H1 (cell line): ENCODE data around the gene NHEJ1. TPM values are rescaled to one million over a fixed set of nuclear protein-coding genes. Genes with fewer than 3 reads are reported as not detected.

Experiments used
- CTCF ChIA-PET: fragments of 300-600 bp; sonication (Branson Sonifier 250); formaldehyde crosslinking; loops from one replicate; lab custom pipeline; 2021; ENCODE audit not compliant: partially characterized antibody; lab: Charles Lee
- POLR2A ChIA-PET: fragments of 300-600 bp; sonication (Branson Sonifier 250); formaldehyde crosslinking; loops from one replicate; lab custom pipeline; 2021; ENCODE audit warnings: inconsistent platforms; ENCODE audit not compliant: partially characterized antibody; lab: Charles Lee
- DNase-seq, 2 experiments: peaks; one replicate each; pipeline versions ENCODE4 v3.0.0 to v3.0.0-alpha.2; 2010 to 2022; ENCODE audit warnings: low spot score in 2 of 2, low read depth in 1 of 2, mixed read lengths in 1 of 2
- FAIRE-seq: peaks from 2 replicates; lab custom pipeline; 2011; peaks lifted over from hg19 to GRCh38; lab: Jason Lieb, UNC
- H2AFZ ChIP-seq: 2 replicates; pipeline ENCODE4 v1.8.1; 2012; ENCODE audit warnings: low read length, inconsistent platforms
- H2AK5ac ChIP-seq: 2 replicates; pipeline ENCODE4 v1.6.1; 2013; ENCODE audit warnings: low read depth, low read length
- H2BK120ac ChIP-seq: replicated peaks from 2 replicates; pipeline ENCODE3; 2013; ENCODE audit warnings: low read depth, low read length, inconsistent platforms
- H2BK12ac ChIP-seq: 2 replicates; pipeline ENCODE4 v1.6.1; 2013; ENCODE audit warnings: low read depth, low read length
- H2BK15ac ChIP-seq: 2 replicates; pipeline ENCODE4 v1.6.1; 2013; ENCODE audit warnings: low read length
- H2BK20ac ChIP-seq: 2 replicates; pipeline ENCODE4 v1.6.1; 2013; ENCODE audit warnings: low read length
- H2BK5ac ChIP-seq: 2 replicates; pipeline ENCODE4 v1.6.1; 2013; ENCODE audit warnings: low read depth, low read length
- H3K14ac ChIP-seq: 2 replicates; pipeline ENCODE4 v1.6.1; 2013; ENCODE audit warnings: inconsistent platforms; ENCODE audit not compliant: insufficient read length
- H3K18ac ChIP-seq: 2 replicates; pipeline ENCODE4 v1.6.1; 2013; ENCODE audit warnings: low read length; ENCODE audit errors: extremely low read depth
- H3K23ac ChIP-seq: 2 replicates; pipeline ENCODE4 v1.6.1; 2013; ENCODE audit warnings: inconsistent platforms; ENCODE audit not compliant: insufficient read length
- H3K23me2 ChIP-seq: 2 replicates; pipeline ENCODE4 v1.6.1; 2013; ENCODE audit warnings: low read depth, low read length
- H3K27ac ChIP-seq: 2 replicates; pipeline ENCODE4 v1.6.1; 2011; ENCODE audit warnings: low read depth, low read length, inconsistent platforms
- H3K27me3 ChIP-seq, 4 experiments: replicated peaks in 1 of 4; 1 replicate in 1 of 4; 2 replicates in 3 of 4; pipeline versions ENCODE4 v1.6.1 to v1.8.1; 2011 to 2013; ENCODE audit warnings: low read length in 3 of 4, mild to moderate bottlenecking in 3 of 4, inconsistent platforms in 2 of 4, mixed read lengths in 2 of 4, moderate library complexity in 1 of 4; ENCODE audit not compliant: control insufficient read depth in 3 of 4, insufficient read depth in 3 of 4; ENCODE audit errors: extremely low read depth in 1 of 4
- H3K36me3 ChIP-seq, 4 experiments: 2 replicates each; pipeline versions ENCODE4 v1.6.1 to v1.8.1; 2011 to 2013; ENCODE audit warnings: mild to moderate bottlenecking in 4 of 4, low read length in 3 of 4, moderate library complexity in 2 of 4, control low read depth in 1 of 4, inconsistent platforms in 1 of 4; ENCODE audit not compliant: insufficient read depth in 4 of 4, control insufficient read depth in 2 of 4
- H3K4ac ChIP-seq: replicated peaks from 2 replicates; pipeline ENCODE3; 2013; ENCODE audit warnings: low read length, low read depth, mixed read lengths, inconsistent platforms; ENCODE audit not compliant: insufficient read length
- H3K4me1 ChIP-seq, 4 experiments: replicated peaks in 1 of 4; 1 replicate in 1 of 4; 2 replicates in 3 of 4; pipeline versions ENCODE4 v1.6.1 to v1.8.1; 2011 to 2013; ENCODE audit warnings: low read length in 3 of 4, inconsistent platforms in 2 of 4, mixed read lengths in 1 of 4; ENCODE audit not compliant: insufficient read depth in 4 of 4, control insufficient read depth in 3 of 4
- H3K4me2 ChIP-seq, 2 experiments: 2 replicates each; pipeline versions ENCODE4 v1.6.1 to v1.8.1; 2011 to 2013; ENCODE audit warnings: low read depth in 2 of 2, low read length in 2 of 2, control low read depth in 1 of 2, inconsistent platforms in 1 of 2, mild to moderate bottlenecking in 1 of 2; ENCODE audit not compliant: insufficient read depth in 1 of 2
- H3K4me3 ChIP-seq, 4 experiments: fragments of 200-600, 300-600 bp in 1 of 4; sonication (generic), shearing (Covaris generic), sonication (Bioruptor Twin) in 1 of 4; 2 replicates each; pipeline versions ENCODE4 v1.5.1 to v1.8.1; 2011 to 2016; ENCODE audit warnings: low read length in 4 of 4, low read depth in 3 of 4, control low read depth in 2 of 4, inconsistent platforms in 2 of 4, mild to moderate bottlenecking in 2 of 4, mixed read lengths in 1 of 4, moderate library complexity in 1 of 4; ENCODE audit not compliant: insufficient read depth in 2 of 4; ENCODE audit errors: extremely low read depth in 1 of 4
- H3K56ac ChIP-seq: replicated peaks from 2 replicates; pipeline ENCODE3; 2013; ENCODE audit warnings: low read depth, mild to moderate bottlenecking, mixed read lengths, low read length, inconsistent platforms; ENCODE audit not compliant: insufficient read length
- H3K79me1 ChIP-seq: 2 replicates; pipeline ENCODE4 v1.6.1; 2013; ENCODE audit warnings: low read depth, low read length, control low read depth
- H3K79me2 ChIP-seq, 2 experiments: 2 replicates each; pipeline versions ENCODE4 v1.6.1 to v1.8.1; 2012 to 2013; ENCODE audit warnings: low read length in 2 of 2, mild to moderate bottlenecking in 2 of 2, inconsistent platforms in 1 of 2; ENCODE audit not compliant: insufficient read depth in 2 of 2, control insufficient read depth in 1 of 2
- H3K9ac ChIP-seq, 4 experiments: replicated peaks in 1 of 4; 1 replicate in 1 of 4; 2 replicates in 3 of 4; pipeline versions ENCODE4 v1.6.1 to v1.8.1; 2011 to 2013; ENCODE audit warnings: low read depth in 3 of 4, low read length in 3 of 4, control low read depth in 2 of 4, mild to moderate bottlenecking in 2 of 4, moderate library complexity in 2 of 4, inconsistent platforms in 1 of 4; ENCODE audit errors: extremely low read depth in 1 of 4
- H3K9me3 ChIP-seq, 2 experiments: 2 replicates each; pipeline versions ENCODE4 v1.6.1 to v1.8.1; 2012 to 2013; ENCODE audit warnings: mild to moderate bottlenecking in 2 of 2, moderate library complexity in 2 of 2, control low read depth in 1 of 2, inconsistent platforms in 1 of 2, low read depth in 1 of 2, low read length in 1 of 2, mixed read lengths in 1 of 2; ENCODE audit not compliant: insufficient read depth in 2 of 2
- H4K20me1 ChIP-seq, 2 experiments: replicated peaks in 1 of 2; 2 replicates each; pipeline versions ENCODE3 to v1.8.1; 2011 to 2013; ENCODE audit warnings: inconsistent platforms in 2 of 2, low read length in 2 of 2, mild to moderate bottlenecking in 1 of 2; ENCODE audit not compliant: insufficient read depth in 2 of 2, control insufficient read depth in 1 of 2
- H4K5ac ChIP-seq: 2 replicates; pipeline ENCODE4 v1.6.1; 2013; ENCODE audit warnings: low read length, low read depth, mixed read lengths, inconsistent platforms; ENCODE audit not compliant: insufficient read length
- H4K8ac ChIP-seq: 2 replicates; pipeline ENCODE4 v1.8.0; 2013; ENCODE audit warnings: mild to moderate bottlenecking, moderate library complexity, low read length, inconsistent platforms; ENCODE audit not compliant: insufficient read depth; ENCODE audit errors: extremely low read depth
- H4K91ac ChIP-seq: replicated peaks from 2 replicates; pipeline ENCODE3; 2013; ENCODE audit warnings: low read length, mixed read lengths, inconsistent platforms; ENCODE audit not compliant: insufficient read length
- ATF2 ChIP-seq: IDR thresholded peaks from 2 replicates; pipeline ENCODE4 v1.6.1; 2012; ENCODE audit warnings: low read length, inconsistent platforms
- GTF2F1 ChIP-seq: IDR thresholded peaks from 2 replicates; pipeline ENCODE4 v1.6.1; 2012; ENCODE audit warnings: low read depth, low read length, improper control_type of control experiment, borderline replicate concordance
- MAX ChIP-seq: IDR thresholded peaks from 2 replicates; pipeline ENCODE4 v1.6.1; 2012; ENCODE audit warnings: inconsistent platforms
- POLR2A ChIP-seq, 2 experiments: IDR thresholded peaks; 1 replicate in 1 of 2; 2 replicates in 1 of 2; pipeline ENCODE4 v1.6.1; 2011; ENCODE audit warnings: low read depth in 2 of 2, low read length in 2 of 2, mild to moderate bottlenecking in 2 of 2; ENCODE audit errors: control extremely low read depth in 1 of 2
- WGBS, 2 experiments: shearing (Covaris generic) in 1 of 2; methylation state at CpG; one replicate each; pipeline versions ENCODE4 v1.1.6 to v1.1.7; 2013 to 2015; ENCODE audit warnings: low lambda C conversion rate in 2 of 2, mixed read lengths in 2 of 2, inconsistent platforms in 1 of 2, low coverage in 1 of 2, missing lambda C conversion rate in 1 of 2; ENCODE audit not compliant: insufficient replicate concordance in 2 of 2, insufficient coverage in 1 of 2, insufficient read length in 1 of 2; ENCODE audit errors: extremely low coverage in 1 of 2, missing lambda C conversion rate in 1 of 2; 5-methylcytosine and 5-hydroxymethylcytosine counted together
- polyA plus RNA-seq, 7 experiments: library from polyadenylated mRNA; depleted of rRNA in 3 of 7; stranded (reverse) in 5 of 7; unstranded in 2 of 7; fragments of >200 nt in 5 of 7; fragments of 200-250 nt in 2 of 7; gene quantifications; 1 replicate in 5 of 7; 2 replicates in 1 of 7; 4 replicates in 1 of 7; pipeline versions ENCODE4 v1.2.1 to v1.2.3, GENCODE V29; 2011 to 2013; ENCODE audit warnings: missing spikeins in 2 of 7, mixed read lengths in 2 of 7
- total RNA-seq: library from RNA; stranded (reverse); fragmentation: NEBNext Ultra II Directional; extraction: Animal tissue kit (Norgen Biotek cat#: 25700); gene quantifications from 2 replicates; pipeline ENCODE4 v1.2.1, GENCODE V29; 2021

NHEJ1 gene
- total and polyA plus RNA-seq, 2 of the 8 experiments (the other 6 are each of a cell fraction or from before 2014, with no cell fraction given): 22.7 to 24.1 TPM

GRCh38 chr2:219175486-219175885 is 14.9 kb upstream of the NHEJ1 start:
- H4K8ac ChIP-seq: no peak overlapping the region
- POLR2A ChIA-PET: interaction anchor here (0.6 to 3.0 kb wide), 8 partner anchors 11 to 104 kb away, joined by 3 to 21 read pairs (median 6); partner anchors contain the start of genes ABCB6, ANKZF1, ATG9A and DNAJB2
- FAIRE-seq (no peak), DNase-seq (no peak)
- peak overlapping the region in 2 of 4 experiments; percentile 78 to 89; a peak in 3 of 8 replicates for H3K4me3 ChIP-seq
- no peak overlapping the region for H2BK15ac ChIP-seq
- H3K79me1 ChIP-seq: peaks cover 6% of the 10 kb centered on the region
- H4K91ac ChIP-seq: no peak overlapping the region
- no peak overlapping the region for H3K14ac ChIP-seq
- peaks cover 0 to 8% of the 10 kb centered on the region in 2 experiments; a peak in 1 of 4 replicates for H3K79me2 ChIP-seq
- H3K27me3 ChIP-seq: no peaks in the 10 kb centered on the region
- no peak overlapping the region for H4K5ac ChIP-seq
- H3K56ac ChIP-seq: no peak overlapping the region
- no peak overlapping the region for H2BK12ac ChIP-seq
- H2BK120ac ChIP-seq: no peak overlapping the region
- CTCF ChIA-PET: interaction anchor here (0.6 to 8.3 kb wide), 16 partner anchors 9 to 176 kb away, joined by 3 to 71 read pairs (median 6); partner anchors contain the start of genes DNAJB2, NHEJ1 and ZFAND2B
- H3K23ac ChIP-seq: no peak overlapping the region
- H3K36me3 ChIP-seq: peaks cover 0 to 9% (median 4%) of the 10 kb centered on the region in 4 experiments; a peak in 3 of 8 replicates
- no peak overlapping the region for H2BK20ac ChIP-seq
- H2BK5ac ChIP-seq: no peak overlapping the region
- peaks cover 0 to 13% (median 6%) of the 10 kb centered on the region in 4 experiments; a peak in 6 of 7 replicates for H3K4me1 ChIP-seq
- no peak overlapping the region for H3K18ac ChIP-seq
- H3K23me2 ChIP-seq: peaks cover 11% of the 10 kb centered on the region; the same call in 1 of the 2 replicates
- no peak overlapping the region for H3K9ac ChIP-seq
- peaks cover 0 to 4% of the 10 kb centered on the region in 2 experiments for H4K20me1 ChIP-seq
- H3K4me2 ChIP-seq: peak overlapping the region; percentile 82 to 89; a peak in 3 of 4 replicates
- H3K9me3 ChIP-seq: no peaks in the 10 kb centered on the region
- no peak overlapping the region for H3K4ac ChIP-seq
- TF ChIP-seq GTF2F1 (no peak), POLR2A (IDR thresholded peaks at IDR 0.05; ENCODE audit: control extremely low read depth in 1 of 2, low read depth in 2 of 2, low read length in 2 of 2) (no peak), MAX (no peak), ATF2 (no peak)
- no peak overlapping the region for H2AFZ ChIP-seq
- H3K27ac ChIP-seq: no peak overlapping the region
- H2AK5ac ChIP-seq: no peak overlapping the region
- WGBS, 2 experiments: 81% methylated on average over 6 of the region's 7 CpGs; no CpG with 5 or more reads in 1 of the 2 experiments
